SU-DHL-6 (cell line): Measurements from ENCODE around the gene SHD.

Experiments used
- H2AFZ ChIP-seq: fragments of 200-600 bp; sonication (generic); 2 replicates; pipeline ENCODE4 v1.6.1; 2014; ENCODE audit warnings: low read depth, mild to moderate bottlenecking, moderate library complexity, mixed read lengths, antibody characterized with exemption, low read length; ENCODE audit not compliant: severe bottlenecking
- H3F3A ChIP-seq: fragments of 200-600 bp; shearing (Covaris generic); 2 replicates; pipeline ENCODE4 v1.6.0; 2016; ENCODE audit warnings: antibody characterized with exemption, mild to moderate bottlenecking; ENCODE audit not compliant: insufficient read depth
- H3K27ac ChIP-seq: fragments of 200-600 bp; sonication (generic); 2 replicates; pipeline ENCODE4 v1.5.1; 2016; ENCODE audit warnings: low read depth, mild to moderate bottlenecking, low read length, moderate library complexity, mixed read lengths
- H3K27me3 ChIP-seq: fragments of 200-600 bp; sonication (generic), shearing (Covaris generic); 2 replicates; pipeline ENCODE4 v1.6.0; 2014; ENCODE audit warnings: mild to moderate bottlenecking, low read length
- H3K36me3 ChIP-seq: fragments of 200-600 bp; sonication (generic); 2 replicates; pipeline ENCODE4 v1.6.1; 2014; ENCODE audit warnings: mild to moderate bottlenecking, low read length, mixed read lengths
- H3K4me2 ChIP-seq: fragments of 300-600, 200-600 bp; shearing (Covaris generic), sonication (generic); 2 replicates; pipeline ENCODE4 v1.6.0; 2014; ENCODE audit warnings: low read length, low read depth, mild to moderate bottlenecking; ENCODE audit not compliant: poor library complexity, severe bottlenecking
- H3K4me3 ChIP-seq: fragments of 200-600 bp; sonication (generic); 2 replicates; pipeline ENCODE4 v1.5.1; 2014; ENCODE audit warnings: antibody characterized with exemption, low read length, mild to moderate bottlenecking, mixed read lengths; ENCODE audit not compliant: insufficient read depth, poor library complexity, severe bottlenecking
- H3K79me2 ChIP-seq: fragments of 200-600 bp; sonication (generic); 2 replicates; pipeline ENCODE4 v1.6.1; 2014; ENCODE audit warnings: mild to moderate bottlenecking, low read length, moderate library complexity; ENCODE audit not compliant: insufficient read depth
- H3K9ac ChIP-seq: fragments of 200-600 bp; sonication (generic); 2 replicates; pipeline ENCODE4 v1.7.0; 2014; ENCODE audit warnings: mild to moderate bottlenecking, low read length
- H3K9me2 ChIP-seq: fragments of 200-600 bp; sonication (generic); replicated peaks from 2 replicates; pipeline ENCODE4 v1.6.1; 2014; ENCODE audit warnings: low read length; ENCODE audit not compliant: insufficient read depth
- H3K9me3 ChIP-seq: fragments of 200-600 bp; sonication (generic); 2 replicates; pipeline ENCODE4 v1.6.1; 2014; ENCODE audit warnings: low read length, mixed read lengths; ENCODE audit not compliant: insufficient read depth
- H4K20me1 ChIP-seq: fragments of 200-600 bp; sonication (generic); 2 replicates; pipeline ENCODE4 v1.6.1; 2014; ENCODE audit warnings: low read depth, mild to moderate bottlenecking, antibody characterized with exemption, low read length, moderate library complexity, mixed read lengths
- EZH2phosphoT487 ChIP-seq: fragments of 200-600 bp; sonication (generic), shearing (Covaris generic); conservative IDR thresholded peaks from 2 replicates; pipeline ENCODE4 v1.6.1; 2018; ENCODE audit warnings: mild to moderate bottlenecking, antibody characterized with exemption, low read length, moderate library complexity, mixed read lengths
- TF ChIP-seq, protein P1 (sequence below): fragments of 200-600 bp; sonication (generic); IDR thresholded peaks from one replicate; pipeline ENCODE4 v1.5.1; 2017; ENCODE audit warnings: antibody characterized with exemption, mild to moderate bottlenecking, low read length, moderate library complexity; ENCODE audit not compliant: insufficient read depth, poor library complexity, severe bottlenecking

Gene SHD

DNA sequence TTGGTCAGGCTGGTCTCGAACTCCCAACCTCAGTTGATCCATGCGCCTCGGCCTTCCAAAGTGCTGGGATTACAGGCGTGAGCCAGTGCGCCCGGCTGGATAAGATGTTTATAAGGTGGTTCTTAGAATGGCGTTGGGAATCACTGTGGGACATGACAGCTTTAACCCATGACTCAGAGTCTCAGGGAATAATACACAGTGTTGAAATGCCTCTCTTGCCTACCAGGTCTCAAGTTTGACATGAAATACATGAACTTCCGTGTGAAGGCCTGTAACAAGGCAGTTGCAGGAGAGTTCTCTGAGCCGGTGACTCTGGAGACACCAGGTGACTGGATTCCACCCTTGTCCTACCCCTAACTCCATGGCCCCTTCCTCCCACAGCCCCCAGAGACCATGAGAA, 37.9 kb downstream of the SHD start:
- no peaks in the 10 kb centered on the region for H4K20me1 ChIP-seq
- no peak overlapping the region for H3K9ac ChIP-seq
- TF ChIP-seq, protein P1, sequence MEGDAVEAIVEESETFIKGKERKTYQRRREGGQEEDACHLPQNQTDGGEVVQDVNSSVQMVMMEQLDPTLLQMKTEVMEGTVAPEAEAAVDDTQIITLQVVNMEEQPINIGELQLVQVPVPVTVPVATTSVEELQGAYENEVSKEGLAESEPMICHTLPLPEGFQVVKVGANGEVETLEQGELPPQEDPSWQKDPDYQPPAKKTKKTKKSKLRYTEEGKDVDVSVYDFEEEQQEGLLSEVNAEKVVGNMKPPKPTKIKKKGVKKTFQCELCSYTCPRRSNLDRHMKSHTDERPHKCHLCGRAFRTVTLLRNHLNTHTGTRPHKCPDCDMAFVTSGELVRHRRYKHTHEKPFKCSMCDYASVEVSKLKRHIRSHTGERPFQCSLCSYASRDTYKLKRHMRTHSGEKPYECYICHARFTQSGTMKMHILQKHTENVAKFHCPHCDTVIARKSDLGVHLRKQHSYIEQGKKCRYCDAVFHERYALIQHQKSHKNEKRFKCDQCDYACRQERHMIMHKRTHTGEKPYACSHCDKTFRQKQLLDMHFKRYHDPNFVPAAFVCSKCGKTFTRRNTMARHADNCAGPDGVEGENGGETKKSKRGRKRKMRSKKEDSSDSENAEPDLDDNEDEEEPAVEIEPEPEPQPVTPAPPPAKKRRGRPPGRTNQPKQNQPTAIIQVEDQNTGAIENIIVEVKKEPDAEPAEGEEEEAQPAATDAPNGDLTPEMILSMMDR = no peak
- TF ChIP-seq EZH2phosphoT487 = no peak
- H3K27ac ChIP-seq = no peak overlapping the region
- H3K9me3 ChIP-seq = 0 out of 2 replicates have a peak, but pooled peaks cover 4% of the 10 kb centered on the region
- H3K9me2 ChIP-seq = no peaks in the 10 kb centered on the region
- H3K79me2 ChIP-seq = no peaks in the 10 kb centered on the region
- no peak overlapping the region for H2AFZ ChIP-seq
- H3F3A ChIP-seq = no peaks in the 10 kb centered on the region
- no peaks in the 10 kb centered on the region for H3K27me3 ChIP-seq
- no peaks in the 10 kb centered on the region for H3K36me3 ChIP-seq
- no peak overlapping the region for H3K4me3 ChIP-seq
- no peak overlapping the region for H3K4me2 ChIP-seq

DNA sequence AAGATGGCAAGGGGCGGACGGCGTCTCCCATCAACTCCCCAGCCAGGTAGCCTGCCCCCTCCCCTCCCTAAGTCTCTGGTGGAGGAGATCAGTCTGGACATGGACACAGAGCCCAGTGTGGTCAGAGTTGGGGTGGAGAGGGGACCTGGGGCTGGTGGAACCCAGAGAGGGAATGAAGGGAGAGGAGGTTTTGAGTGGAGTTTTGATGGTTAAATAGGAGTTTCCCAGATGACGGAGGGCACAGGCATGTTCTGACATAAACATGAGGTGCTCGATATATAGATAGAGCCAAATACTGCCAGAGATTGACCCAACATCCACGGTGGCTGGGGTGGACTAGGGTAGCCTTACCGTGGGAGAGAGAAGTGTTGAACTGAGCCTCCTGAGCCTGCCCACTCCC, 39.4 kb downstream of the SHD start:
- Histone ChIP-seq H3K79me2 (no peaks in the 10 kb centered on the region), H3K27me3 (no peaks in the 10 kb centered on the region), H3K9me3 (0 out of 2 replicates have a peak, but pooled peaks cover 4% of the 10 kb centered on the region), H4K20me1 (no peaks in the 10 kb centered on the region), H2AFZ (no peak overlapping the region), H3K9me2 (no peaks in the 10 kb centered on the region), H3K36me3 (no peaks in the 10 kb centered on the region), H3K4me3 (no peak overlapping the region), H3K9ac (no peak overlapping the region), H3K4me2 (no peak overlapping the region), H3F3A (no peaks in the 10 kb centered on the region), H3K27ac (no peak overlapping the region)
- no peak for TF ChIP-seq EZH2phosphoT487
- TF ChIP-seq, protein P1 = no peak

DNA sequence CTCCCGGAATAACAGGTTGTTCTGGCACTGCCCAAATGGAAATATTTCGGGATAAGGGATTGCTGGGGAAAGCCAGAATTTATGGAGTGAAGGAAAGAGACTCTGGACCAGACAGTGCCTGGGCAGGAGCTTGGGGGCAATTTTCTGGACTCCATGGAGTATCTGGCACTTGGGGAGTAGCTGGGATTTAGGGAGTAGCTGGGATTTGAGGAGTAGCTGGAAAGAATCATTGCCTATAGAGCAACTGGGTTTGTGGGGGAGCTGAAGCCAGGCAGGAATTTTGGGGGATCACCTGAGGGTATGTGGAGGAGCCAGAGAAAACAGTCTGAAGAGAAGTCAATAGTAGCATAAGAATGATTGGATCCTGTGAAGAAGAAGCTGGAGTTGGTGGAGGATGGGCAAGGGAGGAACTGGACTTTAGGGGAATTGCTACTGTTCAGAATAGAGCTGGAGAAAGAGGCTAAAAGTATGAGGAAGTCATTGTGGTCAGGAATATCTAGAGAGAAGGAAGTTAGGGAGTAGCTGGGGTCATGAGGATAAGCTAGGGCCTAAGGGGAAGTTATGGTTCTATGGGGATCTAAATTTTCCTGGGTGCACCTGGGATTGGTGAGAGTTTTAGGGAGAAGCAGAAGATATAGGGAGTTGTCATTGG, 40.1 kb downstream of the SHD start:
- Histone ChIP-seq H3K79me2 (no peaks in the 10 kb centered on the region), H3K9me3 (0 out of 2 replicates have a peak, but pooled peaks cover 4% of the 10 kb centered on the region), H3F3A (no peaks in the 10 kb centered on the region), H3K36me3 (no peaks in the 10 kb centered on the region), H3K4me2 (no peak overlapping the region), H3K27ac (no peak overlapping the region), H2AFZ (no peak overlapping the region), H4K20me1 (no peaks in the 10 kb centered on the region), H3K9ac (no peak overlapping the region), H3K9me2 (no peaks in the 10 kb centered on the region), H3K27me3 (no peaks in the 10 kb centered on the region), H3K4me3 (no peak overlapping the region)
- no peak for TF ChIP-seq EZH2phosphoT487
- TF ChIP-seq, protein P1 = no peak
